Measurements from ENCODE around the gene KIAA1614. TPM values are rescaled to one million over a fixed set of nuclear protein-coding genes. Genes with fewer than 3 reads are reported as not detected.
A peak's percentile ranks its signal among the peaks of the same experiment; 100 is the strongest.

Gene KIAA1614
- total RNA-seq, 2 experiments from 2014 or later, result 0.19 to 0.34 TPM

DNA sequence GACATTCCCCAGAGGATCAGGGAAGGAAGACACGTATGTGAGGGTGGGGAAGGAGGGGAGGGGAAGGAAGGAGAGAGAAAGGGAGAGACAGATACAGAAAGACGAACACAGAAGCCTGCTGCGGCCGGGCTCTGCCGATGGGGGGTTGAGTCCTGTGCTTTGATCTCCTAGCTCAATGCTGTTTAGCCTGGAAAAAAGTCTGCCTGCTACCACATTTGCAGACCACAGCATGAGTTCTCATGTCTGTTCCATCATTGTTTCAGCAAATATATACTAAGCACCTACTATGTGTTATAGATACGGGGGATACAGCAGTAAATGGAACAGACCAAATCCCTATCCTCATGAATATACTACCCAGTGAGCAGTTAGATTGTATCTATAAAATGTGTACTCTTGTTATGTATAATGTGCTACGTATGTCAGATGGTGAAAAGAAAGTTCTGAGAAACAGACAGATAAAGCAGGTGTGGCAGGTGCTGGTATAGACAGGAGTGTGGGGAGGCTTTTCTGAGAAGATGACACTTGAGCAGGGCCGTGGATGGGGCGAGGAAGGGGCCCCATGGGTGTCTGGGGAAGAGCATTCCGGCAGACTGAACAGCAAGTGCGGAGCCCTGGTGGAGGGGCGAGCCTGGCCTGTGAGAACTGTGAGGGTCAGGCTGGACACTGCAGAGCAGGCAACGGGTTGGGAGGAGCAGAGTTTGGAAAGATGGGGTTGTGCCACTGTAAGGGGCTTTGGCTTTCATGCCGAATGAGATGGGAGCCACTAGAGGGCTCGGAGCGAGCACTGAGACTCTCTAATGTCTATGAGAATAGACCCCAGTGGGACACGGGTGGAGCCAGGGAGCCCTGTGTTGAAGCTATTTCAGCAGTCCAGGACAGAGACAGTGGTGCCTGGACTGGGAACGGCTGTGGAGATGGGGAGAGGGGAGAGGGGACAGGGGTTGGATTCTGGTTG, 34.1 kb downstream of the KIAA1614 start:
- POLR2A ChIA-PET, result no interaction called here
- DNase-seq (no peak), ATAC-seq (ENCODE audit: low read depth) (no peak)
- Mint-ChIP-seq H3K4me3 (no peak overlapping the region), H3K4me1 (peaks cover 7% of the 10 kb centered on the region), H3K27ac (no peak overlapping the region), H3K9me3 (peaks cover 14% of the 10 kb centered on the region), H3K27me3 (no peaks in the 10 kb centered on the region), H3K36me3 (peaks cover 44% of the 10 kb centered on the region)

GRCh38 chr1:180947499-180947885, 34.8 kb downstream of the KIAA1614 start:
- Mint-ChIP-seq H3K4me1 (peaks cover 7% of the 10 kb centered on the region), H3K27ac (no peak overlapping the region), H3K4me3 (no peak overlapping the region), H3K27me3 (no peaks in the 10 kb centered on the region), H3K36me3 (peaks cover 44% of the 10 kb centered on the region), H3K9me3 (peaks cover 14% of the 10 kb centered on the region)
- POLR2A ChIA-PET, result no interaction called here
- ATAC-seq (ENCODE audit: low read depth), result no peak
- DNase-seq, result no peak

GRCh38 chr1:180947901-180948640, 35.4 kb downstream of the KIAA1614 start:
- no peaks in the 10 kb centered on the region for H3K27me3 Mint-ChIP-seq
- DNase-seq, result no peak
- POLR2A ChIA-PET, result no interaction called here
- peaks cover 7% of the 10 kb centered on the region for H3K4me1 Mint-ChIP-seq
- no peak for ATAC-seq (ENCODE audit: low read depth)
- no peak overlapping the region for H3K27ac Mint-ChIP-seq
- H3K9me3 Mint-ChIP-seq, result peaks cover 14% of the 10 kb centered on the region
- H3K4me3 Mint-ChIP-seq, result no peak overlapping the region
- peaks cover 44% of the 10 kb centered on the region for H3K36me3 Mint-ChIP-seq

DNA sequence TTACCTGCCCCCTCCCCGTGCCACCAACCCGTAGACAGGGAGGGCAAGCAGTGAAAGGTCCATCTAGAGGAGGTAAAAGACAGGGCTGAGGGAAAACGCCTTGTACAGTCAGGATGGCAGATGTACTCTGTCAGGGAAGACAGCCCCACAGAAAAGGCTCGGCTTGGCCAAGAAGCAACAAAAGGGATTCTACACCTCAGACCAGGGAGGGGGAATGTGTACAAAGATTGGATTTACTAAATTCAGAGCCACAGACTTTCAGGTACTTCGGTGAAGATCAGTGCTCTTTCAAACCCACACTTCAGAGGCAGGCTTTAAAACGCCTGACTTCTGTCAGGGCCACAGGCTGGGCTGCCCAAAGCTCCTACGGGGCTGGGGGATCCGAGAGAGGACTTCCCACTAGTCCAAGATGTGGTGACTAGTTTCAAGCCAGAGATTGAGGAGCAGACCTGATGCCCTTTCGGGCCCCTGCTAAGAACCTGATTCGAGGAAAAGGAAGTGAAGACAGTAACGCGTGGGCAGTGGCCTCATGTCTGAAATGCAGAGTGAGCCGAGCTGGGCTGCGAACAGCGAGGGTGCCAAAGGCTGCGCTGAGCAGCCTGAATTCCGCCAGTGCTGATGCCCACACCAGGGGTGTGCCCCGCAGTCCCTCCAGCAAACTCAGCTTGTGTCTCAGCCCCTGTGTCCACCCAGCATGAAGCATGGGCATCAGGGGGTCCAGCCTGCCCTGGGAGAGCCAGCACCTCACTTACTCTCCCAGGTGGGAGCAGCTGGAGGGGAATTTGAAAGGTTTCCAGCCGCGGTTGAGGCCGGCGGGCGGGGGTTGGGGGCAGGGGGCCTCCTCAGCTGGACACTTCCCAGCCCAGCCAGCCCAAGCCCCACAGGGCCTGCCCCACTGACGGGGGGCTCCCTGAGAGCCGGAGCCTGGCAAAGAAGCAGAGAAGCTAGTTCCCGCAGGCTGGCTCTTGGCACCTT, 36.2 kb downstream of the KIAA1614 start:
- H3K27ac Mint-ChIP-seq, result no peak overlapping the region
- POLR2A ChIA-PET, result no interaction called here
- peaks cover 9% of the 10 kb centered on the region for H3K4me1 Mint-ChIP-seq
- no peak overlapping the region for H3K4me3 Mint-ChIP-seq
- H3K36me3 Mint-ChIP-seq, result peaks cover 41% of the 10 kb centered on the region
- DNase-seq (no peak), ATAC-seq (ENCODE audit: low read depth) (no peak)
- H3K9me3 Mint-ChIP-seq, result peaks cover 14% of the 10 kb centered on the region
- no peaks in the 10 kb centered on the region for H3K27me3 Mint-ChIP-seq

- no peak overlapping the region for H3K4me3 Mint-ChIP-seq
- H3K27ac Mint-ChIP-seq, result no peak overlapping the region
- no peak for DNase-seq
- H3K36me3 Mint-ChIP-seq, result peaks cover 39% of the 10 kb centered on the region
- no peaks in the 10 kb centered on the region for H3K27me3 Mint-ChIP-seq
- H3K4me1 Mint-ChIP-seq, result peaks cover 11% of the 10 kb centered on the region
- no peak for ATAC-seq (ENCODE audit: low read depth)
- POLR2A ChIA-PET, result no interaction called here
- peaks cover 11% of the 10 kb centered on the region for H3K9me3 Mint-ChIP-seq
Observed at GRCh38 chr1:180949616-180950000, 36.9 kb downstream of the KIAA1614 start.

- ATAC-seq (ENCODE audit: low read depth) (no peak), DNase-seq (no peak)
- Mint-ChIP-seq H3K4me1 (peaks cover 11% of the 10 kb centered on the region), H3K9me3 (peaks cover 11% of the 10 kb centered on the region), H3K27ac (no peak overlapping the region), H3K27me3 (no peaks in the 10 kb centered on the region), H3K36me3 (peaks cover 38% of the 10 kb centered on the region), H3K4me3 (no peak overlapping the region)
- POLR2A ChIA-PET, result no interaction called here
Observed at GRCh38 chr1:180950321-180950720, 37.6 kb downstream of the KIAA1614 start.

GRCh38 chr1:180951186-180951745, 38.6 kb downstream of the KIAA1614 start:
- no peak for ATAC-seq (ENCODE audit: low read depth)
- H3K4me1 Mint-ChIP-seq, result peaks cover 8% of the 10 kb centered on the region
- POLR2A ChIA-PET, result no interaction called here
- no peak for DNase-seq
- H3K27ac Mint-ChIP-seq, result no peak overlapping the region
- no peaks in the 10 kb centered on the region for H3K27me3 Mint-ChIP-seq
- H3K9me3 Mint-ChIP-seq, result peaks cover 8% of the 10 kb centered on the region
- H3K4me3 Mint-ChIP-seq, result no peak overlapping the region
- peaks cover 35% of the 10 kb centered on the region for H3K36me3 Mint-ChIP-seq

DNA sequence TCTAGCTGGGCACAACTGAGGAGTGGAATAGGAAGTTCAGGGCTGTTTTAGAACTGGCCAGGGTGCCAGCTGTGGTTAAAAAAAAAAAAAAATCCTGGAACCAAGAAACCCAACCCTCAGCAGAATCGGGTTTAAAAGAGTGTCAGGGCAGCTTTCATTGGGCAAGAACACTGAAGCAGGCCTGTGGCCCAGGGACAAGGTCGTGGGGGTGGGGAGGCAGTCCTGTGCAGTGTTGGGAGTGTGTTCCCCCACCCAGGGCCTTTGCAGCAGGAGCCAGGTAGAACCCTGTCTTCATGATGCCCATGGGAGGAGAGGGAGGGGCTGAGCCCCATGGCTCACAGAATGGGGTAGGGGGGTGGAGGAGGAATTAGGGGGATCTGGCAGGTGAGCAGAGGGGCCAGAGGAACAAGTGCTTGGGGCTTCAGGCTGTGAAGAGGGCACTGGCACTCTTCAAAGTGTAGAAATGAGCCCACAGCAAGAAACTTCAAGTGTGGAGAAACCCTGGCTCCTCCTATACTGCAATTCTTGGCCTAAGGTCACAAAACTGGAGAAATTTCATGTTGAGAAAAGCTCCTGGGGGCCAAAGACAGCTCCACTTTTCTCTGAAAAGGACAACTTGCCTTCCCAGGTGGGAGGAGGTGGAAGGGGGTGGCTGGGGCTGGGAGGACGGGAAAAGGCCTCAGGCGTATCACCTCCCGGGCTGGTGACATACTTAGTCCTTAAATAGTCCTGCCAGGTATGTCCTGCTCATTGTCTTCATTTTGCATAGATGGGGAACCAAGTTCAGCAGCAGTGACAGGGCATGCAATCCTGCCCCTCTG, 39.3 kb downstream of the KIAA1614 start:
- H3K4me1 Mint-ChIP-seq, result peaks cover 4% of the 10 kb centered on the region
- DNase-seq (no peak), ATAC-seq (ENCODE audit: low read depth) (no peak)
- POLR2A ChIA-PET, result no interaction called here
- H3K4me3 Mint-ChIP-seq, result no peak overlapping the region
- no peak overlapping the region for H3K27ac Mint-ChIP-seq
- H3K36me3 Mint-ChIP-seq, result peaks cover 29% of the 10 kb centered on the region
- H3K9me3 Mint-ChIP-seq, result peaks cover 2% of the 10 kb centered on the region
- no peaks in the 10 kb centered on the region for H3K27me3 Mint-ChIP-seq

GRCh38 chr1:180952657-180953013, 39.9 kb downstream of the KIAA1614 start:
- H3K27me3 Mint-ChIP-seq, result no peaks in the 10 kb centered on the region
- peaks cover 25% of the 10 kb centered on the region for H3K36me3 Mint-ChIP-seq
- H3K9me3 Mint-ChIP-seq, result peaks cover 2% of the 10 kb centered on the region
- POLR2A ChIA-PET, result no interaction called here
- no peak overlapping the region for H3K27ac Mint-ChIP-seq
- no peak for ATAC-seq (ENCODE audit: low read depth)
- DNase-seq, result no peak
- H3K4me3 Mint-ChIP-seq, result no peak overlapping the region
- peaks cover 4% of the 10 kb centered on the region for H3K4me1 Mint-ChIP-seq

GRCh38 chr1:180953291-180954004, 40.8 kb downstream of the KIAA1614 start:
- peaks cover 21% of the 10 kb centered on the region for H3K36me3 Mint-ChIP-seq

GRCh38 chr1:180954005-180954800, 41.5 kb downstream of the KIAA1614 start:
- peaks cover 4% of the 10 kb centered on the region for H3K4me1 Mint-ChIP-seq
- H3K27me3 Mint-ChIP-seq, result no peaks in the 10 kb centered on the region
- ATAC-seq (ENCODE audit: low read depth), result peak; percentile 83
- peaks cover 22% of the 10 kb centered on the region for H3K36me3 Mint-ChIP-seq
- peak; percentile 70 for DNase-seq
- H3K27ac Mint-ChIP-seq, result no peak overlapping the region
- H3K4me3 Mint-ChIP-seq, result peak overlapping the region; percentile 63
- POLR2A ChIA-PET, result no interaction called here
- H3K9me3 Mint-ChIP-seq, result no peaks in the 10 kb centered on the region

More at GRCh38 chr1:180953291-180954004, 40.8 kb downstream of the KIAA1614 start:
- H3K27me3 Mint-ChIP-seq, result no peaks in the 10 kb centered on the region
- no peak for DNase-seq
- H3K27ac Mint-ChIP-seq, result peak overlapping the region; percentile 77
- H3K9me3 Mint-ChIP-seq, result peaks cover 2% of the 10 kb centered on the region
- POLR2A ChIA-PET, result no interaction called here
- peaks cover 4% of the 10 kb centered on the region for H3K4me1 Mint-ChIP-seq
- peak overlapping the region; percentile 77 for H3K4me3 Mint-ChIP-seq
- peak; percentile 9 for ATAC-seq (ENCODE audit: low read depth)
